WTC11 (cell line): ENCODE results near the gene ANKRD39.

Experiments used
- EMX1 ChIP-seq: fragments of 250-450 bp; sonication (Bioruptor Pico); IDR thresholded peaks from 2 replicates; pipeline ENCODE4 v1.8.0; 2021; ENCODE audit warnings: mild to moderate bottlenecking
- ZNF671 ChIP-seq: fragments of 250-450 bp; sonication (Bioruptor Pico); IDR thresholded peaks from 2 replicates; pipeline ENCODE4 v1.8.0; 2021; ENCODE audit warnings: mild to moderate bottlenecking
- TF ChIP-seq, protein P1 (sequence below): sonication (generic); formaldehyde crosslinking; IDR thresholded peaks from 2 replicates; pipeline ENCODE4 v1.8.1; 2022; ENCODE audit warnings: missing genetic modification reagents, borderline replicate concordance
- TF ChIP-seq, protein P2 (sequence below): sonication (generic); formaldehyde crosslinking; IDR thresholded peaks from 2 replicates; pipeline ENCODE4 v1.8.0; 2022; ENCODE audit warnings: mild to moderate bottlenecking, missing genetic modification reagents
- TF ChIP-seq, protein P3 (sequence below): sonication (generic); formaldehyde crosslinking; IDR thresholded peaks from 2 replicates; pipeline ENCODE4 v1.8.0; 2023; ENCODE audit warnings: missing genetic modification reagents, mild to moderate bottlenecking, borderline replicate concordance
- TF ChIP-seq, protein P4 (sequence below): sonication (generic); formaldehyde crosslinking; IDR thresholded peaks from 2 replicates; pipeline ENCODE4 v1.8.1; 2023; ENCODE audit warnings: mild to moderate bottlenecking, missing genetic modification reagents, moderate library complexity
- TF ChIP-seq, protein P5 (sequence below): fragments of 200-600 bp; IDR thresholded peaks from 2 replicates; pipeline ENCODE4 v1.8.0; 2022; ENCODE audit warnings: antibody characterized with exemption
- TF ChIP-seq, protein P6 (sequence below): sonication (generic); formaldehyde crosslinking; IDR thresholded peaks from 2 replicates; pipeline ENCODE4 v1.8.0; 2023; ENCODE audit warnings: missing genetic modification reagents

DNA sequence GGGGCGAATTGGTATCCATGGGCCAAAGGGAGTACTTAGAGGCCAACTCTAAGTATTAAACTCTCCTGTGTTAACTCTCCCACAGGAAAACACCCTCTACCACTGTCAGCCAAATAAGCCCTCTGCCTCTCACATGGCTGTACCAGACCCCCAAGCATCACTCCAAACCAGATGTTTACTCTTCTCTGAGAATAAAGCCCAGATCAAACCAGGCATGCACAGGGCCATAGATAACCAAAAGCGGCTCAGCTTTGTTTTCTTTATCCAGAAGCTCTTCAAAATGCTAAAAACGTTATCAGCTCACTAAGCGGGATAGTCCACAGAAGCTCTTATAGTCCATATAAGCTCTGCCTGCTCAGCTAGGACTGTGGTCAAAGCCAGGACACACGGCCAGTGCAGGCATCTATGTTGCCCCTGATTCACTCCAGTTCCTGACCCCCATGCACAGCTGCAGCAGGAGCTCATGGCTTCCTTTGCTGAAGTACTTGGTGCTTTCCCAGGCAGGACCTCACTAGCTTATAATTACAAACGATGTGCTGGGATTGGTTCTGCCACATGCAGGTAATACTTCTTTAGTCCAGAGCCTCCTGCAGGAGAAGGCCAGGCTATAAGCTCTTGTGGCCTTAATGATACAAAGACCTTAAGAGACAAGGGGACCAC lies 33.0 kb upstream of the ANKRD39 start:
- TF ChIP-seq, protein P1, sequence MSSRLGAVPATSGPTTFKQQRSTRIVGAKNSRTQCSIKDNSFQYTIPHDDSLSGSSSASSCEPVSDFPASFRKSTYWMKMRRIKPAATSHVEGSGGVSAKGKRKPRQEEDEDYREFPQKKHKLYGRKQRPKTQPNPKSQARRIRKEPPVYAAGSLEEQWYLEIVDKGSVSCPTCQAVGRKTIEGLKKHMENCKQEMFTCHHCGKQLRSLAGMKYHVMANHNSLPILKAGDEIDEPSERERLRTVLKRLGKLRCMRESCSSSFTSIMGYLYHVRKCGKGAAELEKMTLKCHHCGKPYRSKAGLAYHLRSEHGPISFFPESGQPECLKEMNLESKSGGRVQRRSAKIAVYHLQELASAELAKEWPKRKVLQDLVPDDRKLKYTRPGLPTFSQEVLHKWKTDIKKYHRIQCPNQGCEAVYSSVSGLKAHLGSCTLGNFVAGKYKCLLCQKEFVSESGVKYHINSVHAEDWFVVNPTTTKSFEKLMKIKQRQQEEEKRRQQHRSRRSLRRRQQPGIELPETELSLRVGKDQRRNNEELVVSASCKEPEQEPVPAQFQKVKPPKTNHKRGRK (CRISPR knock-in tag): no peak
- TF ChIP-seq, protein P2, sequence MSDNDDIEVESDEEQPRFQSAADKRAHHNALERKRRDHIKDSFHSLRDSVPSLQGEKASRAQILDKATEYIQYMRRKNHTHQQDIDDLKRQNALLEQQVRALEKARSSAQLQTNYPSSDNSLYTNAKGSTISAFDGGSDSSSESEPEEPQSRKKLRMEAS (CRISPR knock-in tag): no peak
- TF ChIP-seq, protein P3, sequence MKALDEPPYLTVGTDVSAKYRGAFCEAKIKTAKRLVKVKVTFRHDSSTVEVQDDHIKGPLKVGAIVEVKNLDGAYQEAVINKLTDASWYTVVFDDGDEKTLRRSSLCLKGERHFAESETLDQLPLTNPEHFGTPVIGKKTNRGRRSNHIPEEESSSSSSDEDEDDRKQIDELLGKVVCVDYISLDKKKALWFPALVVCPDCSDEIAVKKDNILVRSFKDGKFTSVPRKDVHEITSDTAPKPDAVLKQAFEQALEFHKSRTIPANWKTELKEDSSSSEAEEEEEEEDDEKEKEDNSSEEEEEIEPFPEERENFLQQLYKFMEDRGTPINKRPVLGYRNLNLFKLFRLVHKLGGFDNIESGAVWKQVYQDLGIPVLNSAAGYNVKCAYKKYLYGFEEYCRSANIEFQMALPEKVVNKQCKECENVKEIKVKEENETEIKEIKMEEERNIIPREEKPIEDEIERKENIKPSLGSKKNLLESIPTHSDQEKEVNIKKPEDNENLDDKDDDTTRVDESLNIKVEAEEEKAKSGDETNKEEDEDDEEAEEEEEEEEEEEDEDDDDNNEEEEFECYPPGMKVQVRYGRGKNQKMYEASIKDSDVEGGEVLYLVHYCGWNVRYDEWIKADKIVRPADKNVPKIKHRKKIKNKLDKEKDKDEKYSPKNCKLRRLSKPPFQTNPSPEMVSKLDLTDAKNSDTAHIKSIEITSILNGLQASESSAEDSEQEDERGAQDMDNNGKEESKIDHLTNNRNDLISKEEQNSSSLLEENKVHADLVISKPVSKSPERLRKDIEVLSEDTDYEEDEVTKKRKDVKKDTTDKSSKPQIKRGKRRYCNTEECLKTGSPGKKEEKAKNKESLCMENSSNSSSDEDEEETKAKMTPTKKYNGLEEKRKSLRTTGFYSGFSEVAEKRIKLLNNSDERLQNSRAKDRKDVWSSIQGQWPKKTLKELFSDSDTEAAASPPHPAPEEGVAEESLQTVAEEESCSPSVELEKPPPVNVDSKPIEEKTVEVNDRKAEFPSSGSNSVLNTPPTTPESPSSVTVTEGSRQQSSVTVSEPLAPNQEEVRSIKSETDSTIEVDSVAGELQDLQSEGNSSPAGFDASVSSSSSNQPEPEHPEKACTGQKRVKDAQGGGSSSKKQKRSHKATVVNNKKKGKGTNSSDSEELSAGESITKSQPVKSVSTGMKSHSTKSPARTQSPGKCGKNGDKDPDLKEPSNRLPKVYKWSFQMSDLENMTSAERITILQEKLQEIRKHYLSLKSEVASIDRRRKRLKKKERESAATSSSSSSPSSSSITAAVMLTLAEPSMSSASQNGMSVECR (CRISPR knock-in tag): no peak
- TF ChIP-seq, protein P4, sequence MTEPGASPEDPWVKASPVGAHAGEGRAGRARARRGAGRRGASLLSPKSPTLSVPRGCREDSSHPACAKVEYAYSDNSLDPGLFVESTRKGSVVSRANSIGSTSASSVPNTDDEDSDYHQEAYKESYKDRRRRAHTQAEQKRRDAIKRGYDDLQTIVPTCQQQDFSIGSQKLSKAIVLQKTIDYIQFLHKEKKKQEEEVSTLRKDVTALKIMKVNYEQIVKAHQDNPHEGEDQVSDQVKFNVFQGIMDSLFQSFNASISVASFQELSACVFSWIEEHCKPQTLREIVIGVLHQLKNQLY (CRISPR knock-in tag): no peak
- TF ChIP-seq, protein P5, sequence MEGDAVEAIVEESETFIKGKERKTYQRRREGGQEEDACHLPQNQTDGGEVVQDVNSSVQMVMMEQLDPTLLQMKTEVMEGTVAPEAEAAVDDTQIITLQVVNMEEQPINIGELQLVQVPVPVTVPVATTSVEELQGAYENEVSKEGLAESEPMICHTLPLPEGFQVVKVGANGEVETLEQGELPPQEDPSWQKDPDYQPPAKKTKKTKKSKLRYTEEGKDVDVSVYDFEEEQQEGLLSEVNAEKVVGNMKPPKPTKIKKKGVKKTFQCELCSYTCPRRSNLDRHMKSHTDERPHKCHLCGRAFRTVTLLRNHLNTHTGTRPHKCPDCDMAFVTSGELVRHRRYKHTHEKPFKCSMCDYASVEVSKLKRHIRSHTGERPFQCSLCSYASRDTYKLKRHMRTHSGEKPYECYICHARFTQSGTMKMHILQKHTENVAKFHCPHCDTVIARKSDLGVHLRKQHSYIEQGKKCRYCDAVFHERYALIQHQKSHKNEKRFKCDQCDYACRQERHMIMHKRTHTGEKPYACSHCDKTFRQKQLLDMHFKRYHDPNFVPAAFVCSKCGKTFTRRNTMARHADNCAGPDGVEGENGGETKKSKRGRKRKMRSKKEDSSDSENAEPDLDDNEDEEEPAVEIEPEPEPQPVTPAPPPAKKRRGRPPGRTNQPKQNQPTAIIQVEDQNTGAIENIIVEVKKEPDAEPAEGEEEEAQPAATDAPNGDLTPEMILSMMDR: no peak
- no peak for TF ChIP-seq ZNF671 (CRISPR knock-in tag)
- no peak for TF ChIP-seq EMX1 (CRISPR knock-in tag)
- TF ChIP-seq, protein P6, sequence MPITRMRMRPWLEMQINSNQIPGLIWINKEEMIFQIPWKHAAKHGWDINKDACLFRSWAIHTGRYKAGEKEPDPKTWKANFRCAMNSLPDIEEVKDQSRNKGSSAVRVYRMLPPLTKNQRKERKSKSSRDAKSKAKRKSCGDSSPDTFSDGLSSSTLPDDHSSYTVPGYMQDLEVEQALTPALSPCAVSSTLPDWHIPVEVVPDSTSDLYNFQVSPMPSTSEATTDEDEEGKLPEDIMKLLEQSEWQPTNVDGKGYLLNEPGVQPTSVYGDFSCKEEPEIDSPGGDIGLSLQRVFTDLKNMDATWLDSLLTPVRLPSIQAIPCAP (CRISPR knock-in tag): no peak
